SK-N-SH (cell line): ENCODE results near the gene DPEP1. TPM values are rescaled to one million over a fixed set of nuclear protein-coding genes. Genes with fewer than 3 reads are reported as not detected.

Experiments used
- CTCF ChIA-PET: fragments of 300-600, 350-600 bp; formaldehyde crosslinking; extraction: SDS; loops from one replicate; lab custom pipeline; 2021; lab: Yijun Ruan, JAX
- POLR2A ChIA-PET: fragments of 350-600 bp; sonication (Branson Sonifier 250); formaldehyde crosslinking; extraction: SDS; loops from one replicate; lab custom pipeline; 2020; ENCODE audit warnings: antibody characterized with exemption, inconsistent platforms; lab: Yijun Ruan, JAX
- DNase-seq: peaks from one replicate; pipeline ENCODE4 v3.0.0; 2012
- H2AFZ ChIP-seq: fragments of 200-600 bp; sonication (generic); 2 replicates; pipeline ENCODE4 v1.8.1; 2016; ENCODE audit warnings: antibody characterized with exemption, mild to moderate bottlenecking, low read depth
- H3F3A ChIP-seq: fragments of 200-600 bp; sonication (generic); replicated peaks from 2 replicates; pipeline ENCODE3; 2016; ENCODE audit warnings: antibody characterized with exemption, mild to moderate bottlenecking; ENCODE audit not compliant: insufficient read depth
- H3K27ac ChIP-seq, 2 experiments: fragments of 200-500 bp in 1 of 2; fragments of 200-600 bp in 1 of 2; sonication (Bioruptor generic) in 1 of 2; sonication (generic), shearing (Covaris generic) in 1 of 2; 2 replicates each; pipeline versions ENCODE4 v1.5.1 to v1.6.1; 2014 to 2016; ENCODE audit warnings: low read depth in 2 of 2, inconsistent platforms in 1 of 2, low read length in 1 of 2, mild to moderate bottlenecking in 1 of 2, mixed read lengths in 1 of 2
- H3K27me3 ChIP-seq: fragments of 200-600 bp; sonication (generic), shearing (Covaris generic); 2 replicates; pipeline ENCODE4 v1.6.1; 2016; ENCODE audit warnings: mixed run types; ENCODE audit not compliant: insufficient read depth
- H3K36me3 ChIP-seq, 2 experiments: fragments of 200-500 bp in 1 of 2; fragments of 200-600 bp in 1 of 2; sonication (Bioruptor generic) in 1 of 2; sonication (generic) in 1 of 2; replicated peaks in 1 of 2; 2 replicates each; pipeline versions ENCODE3 to v1.5.1; 2014 to 2016; ENCODE audit warnings: low read length in 1 of 2, mild to moderate bottlenecking in 1 of 2; ENCODE audit not compliant: insufficient read depth in 2 of 2, control insufficient read depth in 1 of 2
- H3K4me1 ChIP-seq, 2 experiments: fragments of 200-500 bp in 1 of 2; fragments of 200-600 bp in 1 of 2; sonication (Bioruptor generic) in 1 of 2; sonication (generic), shearing (Covaris generic) in 1 of 2; 2 replicates each; pipeline versions ENCODE4 v1.5.1 to v1.6.1; 2014 to 2016; ENCODE audit warnings: low read depth in 1 of 2, low read length in 1 of 2, mixed run types in 1 of 2; ENCODE audit not compliant: insufficient read depth in 2 of 2, control insufficient read depth in 1 of 2
- H3K4me2 ChIP-seq: fragments of 200-600 bp; sonication (generic), shearing (Covaris generic); 2 replicates; pipeline ENCODE4 v1.6.1; 2017; ENCODE audit warnings: mixed run types
- H3K4me3 ChIP-seq, 2 experiments: fragments of 200-500 bp in 1 of 2; fragments of 200-600 bp in 1 of 2; sonication (Bioruptor generic) in 1 of 2; sonication (generic), shearing (Covaris generic) in 1 of 2; 2 replicates each; pipeline versions ENCODE4 v1.5.1 to v1.8.1; 2014 to 2016; ENCODE audit warnings: low read depth in 2 of 2, inconsistent platforms in 1 of 2, low read length in 1 of 2, mild to moderate bottlenecking in 1 of 2, mixed read lengths in 1 of 2, moderate library complexity in 1 of 2
- H3K79me2 ChIP-seq: fragments of 200-600 bp; sonication (generic); 2 replicates; pipeline ENCODE4 v1.8.1; 2017; ENCODE audit warnings: mild to moderate bottlenecking; ENCODE audit not compliant: insufficient read depth
- H3K9ac ChIP-seq: fragments of 200-600 bp; sonication (generic); 2 replicates; pipeline ENCODE4 v1.6.1; 2017; ENCODE audit warnings: mixed run types
- H3K9me2 ChIP-seq: fragments of 200-600 bp; sonication (generic); 2 replicates; pipeline ENCODE4 v1.6.1; 2017; ENCODE audit warnings: mixed run types
- H3K9me3 ChIP-seq: fragments of 200-600 bp; sonication (generic); 2 replicates; pipeline ENCODE4 v1.6.1; 2017; ENCODE audit warnings: mixed run types, mild to moderate bottlenecking, moderate library complexity
- H4K20me1 ChIP-seq: fragments of 200-600 bp; sonication (generic); 2 replicates; pipeline ENCODE4 v1.6.1; 2017; ENCODE audit warnings: mild to moderate bottlenecking, mixed run types; ENCODE audit not compliant: insufficient read depth
- CHD2 ChIP-seq: fragments of 150-350 bp; IDR thresholded peaks from 2 replicates; pipeline ENCODE4 v1.6.1; 2018; ENCODE audit warnings: low read length; ENCODE audit not compliant: partially characterized antibody
- ELF1 ChIP-seq: IDR thresholded peaks from 2 replicates; pipeline ENCODE4 v1.4.0; 2012
- FOSL2 ChIP-seq: IDR thresholded peaks from 2 replicates; pipeline ENCODE4 v1.4.0; 2012; ENCODE audit warnings: low read depth, mild to moderate bottlenecking, moderate library complexity, borderline replicate concordance
- JUND ChIP-seq: IDR thresholded peaks from 2 replicates; pipeline ENCODE4 v1.4.0; 2012
- MEF2A ChIP-seq: IDR thresholded peaks from 2 replicates; pipeline ENCODE4 v1.4.0; 2012; ENCODE audit warnings: low read depth, borderline replicate concordance
- MXI1 ChIP-seq: IDR thresholded peaks from 2 replicates; pipeline ENCODE4 v1.6.1; 2012; ENCODE audit warnings: mild to moderate bottlenecking, low read depth, low read length, improper control_type of control experiment
- NRF1 ChIP-seq: IDR thresholded peaks from 2 replicates; pipeline ENCODE4 v1.6.1; 2012; ENCODE audit warnings: low read depth, mild to moderate bottlenecking, low read length
- POLR2AphosphoS5 ChIP-seq: IDR thresholded peaks from 2 replicates; pipeline ENCODE4 v1.6.1; 2012; ENCODE audit warnings: low read depth, low read length
- REST ChIP-seq: IDR thresholded peaks from 2 replicates; pipeline ENCODE4 v1.6.1; 2012; ENCODE audit warnings: mild to moderate bottlenecking, low read depth, low read length, moderate library complexity
- RFX5 ChIP-seq: IDR thresholded peaks from 2 replicates; pipeline ENCODE4 v1.6.1; 2012; ENCODE audit warnings: mild to moderate bottlenecking, improper control_type of control experiment, low read length
- SIN3A ChIP-seq: IDR thresholded peaks from 2 replicates; pipeline ENCODE4 v1.6.1; 2012; ENCODE audit warnings: low read depth, mild to moderate bottlenecking, low read length, moderate library complexity, borderline replicate concordance
- SMC3 ChIP-seq: IDR thresholded peaks from 2 replicates; pipeline ENCODE4 v1.6.1; 2012; ENCODE audit warnings: low read depth, low read length, improper control_type of control experiment
- TAF1 ChIP-seq: IDR thresholded peaks from 2 replicates; pipeline ENCODE4 v1.6.1; 2012; ENCODE audit warnings: low read depth, mild to moderate bottlenecking, low read length, moderate library complexity, borderline replicate concordance
- YY1 ChIP-seq: IDR thresholded peaks from 2 replicates; pipeline ENCODE4 v1.4.0; 2012; ENCODE audit warnings: low read depth, mild to moderate bottlenecking
- WGBS: methylation state at CpG from one replicate; pipeline ENCODE4 v1.1.6; 2017; ENCODE audit warnings: low lambda C conversion rate; 5-methylcytosine and 5-hydroxymethylcytosine counted together
- polyA plus RNA-seq, 3 experiments: library from polyadenylated mRNA; depleted of rRNA; stranded (reverse); fragments of >200 nt; gene quantifications; 2 replicates each; pipeline ENCODE4 v1.2.3, GENCODE V29; 2012
- TF ChIP-seq, protein P1 (sequence below): fragments of 200-600 bp; sonication (generic); IDR thresholded peaks from 2 replicates; pipeline ENCODE4 v1.6.1; 2017; ENCODE audit warnings: antibody characterized with exemption, mild to moderate bottlenecking, moderate library complexity
- TF ChIP-seq, protein P2 (sequence below): IDR thresholded peaks from 2 replicates; pipeline ENCODE4 v1.4.0; 2012; ENCODE audit warnings: low read depth, borderline replicate concordance

Gene DPEP1
- polyA plus RNA-seq, 1 of the 3 experiments (the other 2 are of a cell fraction), result 0.05 TPM

DNA sequence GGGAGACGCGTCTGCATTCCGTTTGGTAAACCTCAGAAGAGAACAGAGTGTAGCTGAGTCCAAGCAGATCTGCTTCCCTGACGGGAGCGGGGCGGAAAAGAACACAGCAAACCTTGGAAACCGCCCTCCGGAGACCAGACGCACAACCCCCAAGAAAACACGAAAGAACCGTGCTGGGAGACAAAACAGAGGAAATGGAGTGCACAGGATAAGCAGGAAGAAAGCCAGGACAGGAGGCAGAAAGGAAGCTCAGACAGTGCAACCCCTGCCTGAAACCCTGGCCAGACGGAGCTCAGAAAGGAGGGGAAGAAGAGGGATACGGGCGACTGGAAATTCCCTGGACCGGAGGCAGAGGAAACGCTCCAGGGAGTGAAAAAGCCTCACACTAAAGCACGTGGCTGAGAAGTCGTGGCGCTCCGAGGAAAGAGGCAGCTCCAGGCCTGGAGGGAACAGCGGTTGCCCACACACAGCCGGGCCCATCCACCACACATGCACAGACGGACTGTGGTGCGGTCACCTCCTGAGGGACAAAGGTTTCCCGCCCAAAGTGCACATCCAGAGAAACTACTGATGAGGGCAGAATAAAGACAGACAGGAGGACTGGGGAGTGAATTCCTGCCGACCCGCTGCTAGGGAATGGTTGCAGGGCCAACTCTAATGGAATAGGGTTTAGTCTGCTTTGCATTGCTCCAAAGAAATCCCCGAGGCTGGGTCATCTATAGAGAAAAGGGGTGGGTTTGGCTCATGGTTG lies 10.2 kb downstream of the DPEP1 start:
- Histone ChIP-seq H4K20me1 (no peaks in the 10 kb centered on the region), H3F3A (no peaks in the 10 kb centered on the region), H3K4me2 (no peak overlapping the region), H3K27ac (no peak overlapping the region), H3K27me3 (no peaks in the 10 kb centered on the region), H3K79me2 (no peaks in the 10 kb centered on the region), H2AFZ (no peak overlapping the region), H3K9ac (no peak overlapping the region), H3K9me3 (no peaks in the 10 kb centered on the region), H3K9me2 (no peaks in the 10 kb centered on the region), H3K36me3 (no peaks in the 10 kb centered on the region), H3K4me1 (no peaks in the 10 kb centered on the region), H3K4me3 (no peak overlapping the region)
- WGBS, result 73% methylated on average over 27 of the region's 28 CpGs
- no peak for DNase-seq
- ChIA-PET CTCF (interaction anchor here (0.7 to 1.3 kb wide), 5 partner anchors 8 to 58 kb away, joined by 3 to 5 read pairs (median 3); partner anchors contain the start of gene DPEP1), POLR2A (no interaction called here)
- no peak for TF ChIP-seq YY1
- TF ChIP-seq JUND, result no peak
- no peak for TF ChIP-seq REST
- TF ChIP-seq NRF1, result no peak
- TF ChIP-seq RFX5, result no peak
- no peak for TF ChIP-seq POLR2AphosphoS5
- TF ChIP-seq, protein P1, sequence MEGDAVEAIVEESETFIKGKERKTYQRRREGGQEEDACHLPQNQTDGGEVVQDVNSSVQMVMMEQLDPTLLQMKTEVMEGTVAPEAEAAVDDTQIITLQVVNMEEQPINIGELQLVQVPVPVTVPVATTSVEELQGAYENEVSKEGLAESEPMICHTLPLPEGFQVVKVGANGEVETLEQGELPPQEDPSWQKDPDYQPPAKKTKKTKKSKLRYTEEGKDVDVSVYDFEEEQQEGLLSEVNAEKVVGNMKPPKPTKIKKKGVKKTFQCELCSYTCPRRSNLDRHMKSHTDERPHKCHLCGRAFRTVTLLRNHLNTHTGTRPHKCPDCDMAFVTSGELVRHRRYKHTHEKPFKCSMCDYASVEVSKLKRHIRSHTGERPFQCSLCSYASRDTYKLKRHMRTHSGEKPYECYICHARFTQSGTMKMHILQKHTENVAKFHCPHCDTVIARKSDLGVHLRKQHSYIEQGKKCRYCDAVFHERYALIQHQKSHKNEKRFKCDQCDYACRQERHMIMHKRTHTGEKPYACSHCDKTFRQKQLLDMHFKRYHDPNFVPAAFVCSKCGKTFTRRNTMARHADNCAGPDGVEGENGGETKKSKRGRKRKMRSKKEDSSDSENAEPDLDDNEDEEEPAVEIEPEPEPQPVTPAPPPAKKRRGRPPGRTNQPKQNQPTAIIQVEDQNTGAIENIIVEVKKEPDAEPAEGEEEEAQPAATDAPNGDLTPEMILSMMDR, result no peak
- no peak for TF ChIP-seq CHD2
- no peak for TF ChIP-seq SMC3
- TF ChIP-seq ELF1, result no peak
- TF ChIP-seq FOSL2, result no peak
- TF ChIP-seq MXI1, result no peak
- no peak for TF ChIP-seq SIN3A
- no peak for TF ChIP-seq MEF2A
- no peak for TF ChIP-seq TAF1
- TF ChIP-seq, protein P2, sequence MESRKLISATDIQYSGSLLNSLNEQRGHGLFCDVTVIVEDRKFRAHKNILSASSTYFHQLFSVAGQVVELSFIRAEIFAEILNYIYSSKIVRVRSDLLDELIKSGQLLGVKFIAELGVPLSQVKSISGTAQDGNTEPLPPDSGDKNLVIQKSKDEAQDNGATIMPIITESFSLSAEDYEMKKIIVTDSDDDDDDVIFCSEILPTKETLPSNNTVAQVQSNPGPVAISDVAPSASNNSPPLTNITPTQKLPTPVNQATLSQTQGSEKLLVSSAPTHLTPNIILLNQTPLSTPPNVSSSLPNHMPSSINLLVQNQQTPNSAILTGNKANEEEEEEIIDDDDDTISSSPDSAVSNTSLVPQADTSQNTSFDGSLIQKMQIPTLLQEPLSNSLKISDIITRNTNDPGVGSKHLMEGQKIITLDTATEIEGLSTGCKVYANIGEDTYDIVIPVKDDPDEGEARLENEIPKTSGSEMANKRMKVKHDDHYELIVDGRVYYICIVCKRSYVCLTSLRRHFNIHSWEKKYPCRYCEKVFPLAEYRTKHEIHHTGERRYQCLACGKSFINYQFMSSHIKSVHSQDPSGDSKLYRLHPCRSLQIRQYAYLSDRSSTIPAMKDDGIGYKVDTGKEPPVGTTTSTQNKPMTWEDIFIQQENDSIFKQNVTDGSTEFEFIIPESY, result no peak
